Glomerular visceral epithelial cell (primary cell): ENCODE results near the gene NRP1.
"Not testable (repeated sequence)": the region's sequence is repeated elsewhere in the genome, so short reads cannot be mapped to it uniquely, and the experiment has no call there.

Experiments
- DNase-seq: peaks from one replicate; pipeline ENCODE4 v3.0.0-alpha.2; 2016; ENCODE audit errors: extremely low spot score

Gene NRP1

DNA sequence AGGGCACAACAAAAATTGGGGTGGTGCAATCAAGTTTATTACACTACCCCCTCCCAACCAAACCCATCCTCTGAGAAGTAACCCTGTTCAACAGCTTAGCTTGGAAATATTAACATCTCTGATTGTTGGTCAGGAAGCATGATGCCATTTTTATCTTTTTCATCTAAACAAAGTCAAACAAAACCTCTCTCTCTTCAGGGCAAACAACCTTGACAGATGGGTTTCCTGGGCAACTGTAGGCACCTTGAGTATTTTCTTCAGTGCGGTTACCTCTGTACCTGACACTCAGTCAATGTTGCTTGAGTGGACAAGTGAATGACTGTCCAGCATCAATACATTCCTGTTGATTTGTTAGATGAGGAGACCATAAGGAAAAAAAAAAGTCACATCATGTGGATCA lies 183.6 kb downstream of the NRP1 start:
- DNase-seq: no peak

DNA sequence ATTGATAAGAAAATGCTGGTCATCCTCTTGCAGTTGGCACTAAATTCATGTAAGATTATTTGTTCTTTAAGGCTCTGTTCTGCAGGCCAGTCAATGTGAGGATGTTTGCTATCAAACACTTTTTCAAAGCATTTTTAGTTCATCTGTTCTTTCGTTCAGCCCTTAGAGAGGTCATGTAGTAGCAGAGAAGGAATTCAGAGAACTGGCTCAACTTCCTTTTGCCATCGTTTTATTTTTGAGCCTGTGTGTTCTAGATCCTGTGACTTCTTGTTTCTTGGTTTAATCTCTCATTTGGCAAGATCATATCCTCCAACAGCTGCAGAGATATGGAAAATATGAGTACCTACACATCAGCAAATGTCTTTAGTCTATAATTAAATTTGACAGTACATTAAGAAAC lies 184.3 kb downstream of the NRP1 start:
- DNase-seq: no peak

DNA sequence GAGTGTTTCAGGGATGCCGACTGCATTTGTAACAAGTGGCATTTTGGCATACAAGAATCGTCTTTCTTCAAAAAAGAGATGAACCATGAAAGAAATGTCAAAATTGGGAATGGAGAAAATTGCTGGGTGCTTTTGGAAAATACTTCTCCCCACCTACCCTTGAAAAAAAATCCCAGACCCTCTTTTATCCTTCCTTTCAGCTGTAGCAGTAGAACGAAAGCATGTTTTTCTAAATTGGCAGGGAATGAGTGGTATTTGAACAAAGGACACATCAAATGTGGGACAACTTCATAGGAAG lies 187.5 kb downstream of the NRP1 start:
- no peak for DNase-seq

DNA sequence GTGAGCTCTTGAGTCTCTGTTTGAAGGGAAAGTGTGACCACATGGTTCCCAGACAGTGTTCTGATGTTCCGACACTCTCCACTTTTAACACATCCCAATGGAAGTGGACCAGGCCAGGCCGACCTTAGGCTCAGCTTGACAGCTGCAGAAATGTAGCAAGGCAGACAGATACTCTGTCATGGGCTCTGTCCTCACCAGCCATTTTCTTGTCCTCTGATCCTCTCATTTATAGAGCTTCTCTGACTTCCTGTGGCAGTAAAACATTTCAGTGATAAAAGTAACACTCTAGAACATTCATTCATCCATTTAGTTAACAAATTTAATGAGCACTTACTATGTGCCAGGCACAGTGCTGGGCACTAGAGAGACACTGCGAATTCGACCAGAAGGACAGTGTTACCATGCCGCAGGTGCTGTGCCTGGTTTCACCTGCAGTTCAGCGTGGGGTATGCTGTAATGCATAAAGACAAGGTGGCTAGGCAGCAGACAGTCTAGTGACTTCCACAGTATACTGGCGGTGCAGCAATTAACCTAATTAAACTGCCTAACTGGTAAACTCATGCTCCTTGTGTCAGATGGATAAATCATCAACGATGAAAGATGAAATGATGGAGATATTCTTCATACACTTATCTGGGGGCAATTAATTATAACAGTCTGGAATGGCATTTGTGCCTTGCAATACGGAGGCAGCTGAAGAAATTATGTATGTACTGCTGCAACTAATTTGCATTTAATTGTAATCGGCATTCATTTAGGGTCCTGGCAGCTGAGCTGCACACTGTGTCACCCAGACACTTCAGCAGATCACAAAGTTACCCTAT lies 188.1 kb downstream of the NRP1 start:
- no peak for DNase-seq

DNA sequence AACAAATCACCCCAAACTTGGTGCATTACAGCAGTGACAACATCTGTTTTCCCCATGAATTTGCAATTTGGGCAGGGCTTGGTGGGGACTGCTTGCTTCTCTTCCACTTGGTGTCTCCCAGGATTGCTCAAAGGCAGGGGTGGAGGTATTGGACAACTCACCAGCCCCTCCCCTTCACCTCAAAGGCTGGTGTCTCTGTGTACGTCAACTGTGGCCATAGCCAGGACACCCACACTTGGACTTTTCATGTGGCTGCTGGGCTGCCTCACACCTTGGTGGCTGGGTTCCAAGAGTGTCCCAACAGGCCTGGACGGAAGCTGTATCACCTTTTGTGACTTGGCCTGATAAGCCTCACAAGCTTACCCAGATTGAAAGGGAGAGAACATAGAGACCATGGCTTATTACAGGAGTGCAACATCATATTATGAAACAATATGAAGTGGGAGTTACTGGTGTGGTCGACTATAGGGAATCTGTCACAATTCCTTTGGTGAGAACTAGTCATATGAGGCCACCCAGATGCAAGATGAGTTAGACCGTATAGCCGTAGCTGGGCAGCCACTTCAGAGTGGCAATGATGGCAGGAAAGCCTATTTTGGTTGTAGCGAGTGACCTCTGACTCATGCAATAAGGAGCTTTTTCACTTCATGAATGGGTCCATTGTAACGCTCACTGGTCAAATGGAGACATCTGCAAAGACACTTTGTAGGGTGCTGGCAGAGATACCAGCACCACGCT lies 188.8 kb downstream of the NRP1 start:
- no peak for DNase-seq

DNA sequence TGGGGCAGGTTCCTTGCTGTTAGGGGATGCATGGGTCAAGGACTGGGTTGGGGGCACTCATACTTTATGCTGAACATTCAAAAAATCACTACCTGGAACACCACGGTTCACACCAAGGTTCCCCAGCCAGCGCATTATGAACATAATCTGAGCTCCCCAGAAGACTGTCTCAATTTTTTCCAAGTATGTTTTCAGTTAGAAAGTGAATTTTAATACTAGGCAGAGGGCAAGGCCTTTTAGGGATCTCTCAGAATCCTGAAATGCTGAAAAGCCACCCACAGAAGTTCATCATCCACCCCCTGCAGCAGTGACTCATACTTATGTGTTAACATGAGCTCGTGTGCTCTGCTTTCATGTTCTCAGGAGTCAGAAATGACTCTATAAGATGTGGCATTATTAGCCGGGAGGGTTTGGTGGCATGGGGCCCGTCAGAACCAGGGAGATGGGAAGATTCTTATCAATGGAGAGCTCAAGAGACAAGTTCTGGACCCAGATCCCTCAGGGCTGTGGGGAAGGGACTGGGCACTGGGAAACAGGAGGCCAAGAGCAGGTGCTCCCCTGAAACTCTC lies 191.2 kb downstream of the NRP1 start:
- DNase-seq: peak; percentile 82

DNA sequence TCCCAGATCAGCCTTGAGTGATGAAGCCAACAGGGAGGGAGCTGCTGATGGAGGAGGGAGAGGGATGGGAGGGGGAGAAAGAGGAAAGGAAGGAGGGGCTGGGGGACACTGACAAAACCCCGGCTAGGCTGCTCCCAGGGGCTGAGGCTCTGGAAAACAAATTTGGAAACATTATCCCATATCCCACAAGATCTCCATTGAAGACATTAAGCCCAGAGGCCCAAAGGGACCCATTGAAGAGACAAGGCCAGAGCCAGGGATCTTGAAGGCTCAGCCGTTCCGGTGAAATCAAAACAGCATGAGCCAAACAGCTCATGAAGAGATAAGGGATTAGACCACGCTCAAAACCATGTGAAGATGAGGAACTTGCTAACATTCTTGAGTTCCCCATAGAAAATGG lies 192.2 kb downstream of the NRP1 start:
- no peak for DNase-seq

DNA sequence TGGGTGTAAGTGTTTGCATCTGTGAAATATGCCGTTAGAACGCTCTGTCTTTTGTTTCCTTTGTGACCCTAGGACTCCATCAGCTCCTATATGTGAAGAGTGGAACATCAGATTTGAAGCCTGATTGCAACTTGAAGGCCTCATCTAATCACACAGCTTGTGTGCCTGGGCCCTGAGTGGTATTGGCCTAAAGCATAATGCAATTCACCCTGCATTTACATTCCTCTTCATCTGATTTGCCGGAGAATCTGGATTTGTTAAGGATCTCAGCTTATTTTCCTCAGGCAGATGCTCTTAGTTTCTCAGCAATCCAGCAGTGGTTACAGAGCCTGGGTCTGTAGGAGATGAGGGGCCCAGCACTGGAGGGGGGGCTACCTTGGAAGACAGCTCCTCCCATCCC lies 193.2 kb downstream of the NRP1 start:
- DNase-seq: no peak

DNA sequence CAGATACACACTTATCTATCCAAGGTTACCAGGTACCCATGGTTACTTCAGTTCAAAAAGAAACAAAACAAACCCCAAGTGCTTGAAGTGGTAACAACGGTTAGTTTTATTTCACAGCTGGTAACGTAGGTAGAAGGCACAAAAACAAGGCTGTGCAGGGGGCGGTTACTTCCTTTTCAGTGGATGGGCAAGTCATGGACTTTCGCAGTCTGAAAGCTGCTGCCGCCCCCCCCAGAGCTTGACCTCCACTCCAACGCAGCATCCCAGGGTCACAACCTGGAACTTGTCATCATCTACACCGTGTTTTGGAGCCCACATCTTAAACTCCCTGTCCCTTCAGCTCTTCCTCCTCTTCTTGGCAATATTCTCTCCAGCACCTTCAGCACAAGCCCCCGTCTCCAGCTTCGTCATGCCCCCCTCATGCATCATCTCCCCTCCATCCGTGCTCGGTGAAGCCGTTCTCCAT lies 195.3 kb downstream of the NRP1 start:
- no peak for DNase-seq

DNA sequence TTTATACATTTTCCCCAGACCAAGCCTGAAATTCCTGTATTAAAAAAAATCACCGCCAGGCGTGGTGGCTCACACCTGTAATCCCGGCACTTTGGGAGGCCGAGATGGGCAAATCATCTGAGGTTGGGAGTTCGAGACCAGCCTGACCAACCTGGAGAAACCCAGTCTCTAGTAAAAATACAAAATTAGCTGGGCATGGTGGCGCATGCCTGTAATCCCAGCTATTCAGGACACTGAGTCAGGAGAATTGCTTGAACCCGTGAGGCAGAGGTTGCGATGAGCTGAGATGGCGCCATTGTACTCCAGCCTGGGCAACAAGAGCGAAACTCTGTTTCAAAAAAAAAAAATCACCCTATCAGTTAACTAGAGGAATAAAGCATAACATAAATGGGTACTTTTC lies 195.8 kb downstream of the NRP1 start:
- DNase-seq: not testable (repeated sequence)

DNA sequence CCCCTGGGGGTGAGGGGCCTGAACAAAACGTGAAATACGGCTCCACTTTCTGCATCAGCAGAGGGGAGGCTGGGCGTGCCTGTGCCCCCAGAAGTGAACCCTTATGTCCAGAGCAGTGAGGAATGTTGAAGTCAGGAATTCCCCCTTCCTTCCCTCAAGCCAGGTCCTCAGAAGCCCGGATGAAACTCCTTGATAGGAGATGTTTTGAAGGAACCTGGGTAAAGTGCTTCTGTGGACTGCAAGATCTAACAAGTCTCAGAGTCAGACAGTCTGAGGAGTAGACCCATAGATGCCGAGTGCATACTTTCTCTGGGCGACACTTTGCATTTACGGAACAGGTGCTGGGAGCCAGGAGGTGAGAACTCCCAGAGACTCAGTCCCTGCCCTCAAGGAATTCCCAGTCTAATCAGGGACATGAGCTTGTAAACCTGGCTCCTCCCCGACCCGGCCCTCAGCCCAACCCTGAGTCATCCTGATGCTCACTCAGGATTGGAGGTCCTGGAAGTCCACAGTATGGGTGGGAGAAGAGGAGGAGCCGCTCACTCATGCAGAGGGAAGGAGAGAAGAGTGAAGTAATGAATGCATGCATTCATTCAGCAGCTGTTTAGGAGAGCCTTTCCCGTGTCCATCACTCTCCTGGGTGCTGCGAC lies 197.0 kb downstream of the NRP1 start:
- peak; percentile 64 for DNase-seq

DNA sequence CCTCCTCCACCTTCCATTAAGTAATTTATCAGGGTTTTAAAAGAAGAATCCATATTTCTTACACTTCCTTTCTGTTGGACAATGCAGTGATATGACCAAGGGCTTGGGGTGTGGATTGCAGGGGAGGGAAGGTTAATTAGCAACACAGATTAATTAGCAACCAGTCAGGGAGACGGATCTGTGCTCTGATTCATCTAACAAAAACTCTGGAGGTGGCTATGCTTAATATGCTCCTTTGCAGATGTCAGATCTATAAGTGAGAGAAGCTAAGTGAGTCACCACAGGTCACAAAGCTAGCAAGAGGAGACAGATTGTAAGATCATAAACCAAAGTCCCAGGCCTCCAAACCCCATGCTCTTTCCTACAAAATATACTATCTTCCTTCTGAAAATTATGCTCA lies 197.7 kb downstream of the NRP1 start:
- peak; percentile 86 for DNase-seq

DNA sequence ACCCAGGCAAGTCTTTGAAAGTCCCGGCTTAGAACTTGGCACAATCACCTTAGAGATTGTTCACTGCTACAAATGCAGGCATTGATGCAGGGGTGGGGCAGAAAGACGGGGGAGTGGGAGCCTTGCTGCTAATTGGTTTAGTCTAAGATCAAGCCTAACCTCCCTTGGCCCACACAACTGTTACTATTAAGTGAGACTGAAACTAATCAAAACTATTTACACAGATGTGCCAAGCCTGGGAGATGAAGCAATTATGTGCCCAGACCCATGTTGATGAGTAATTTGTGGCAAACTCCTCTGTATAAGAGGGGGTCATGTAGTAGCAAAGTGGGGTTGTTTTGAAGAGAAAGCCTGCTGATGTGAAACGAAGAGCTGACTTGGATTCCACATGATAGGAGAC lies 198.2 kb downstream of the NRP1 start:
- DNase-seq: peak; percentile 92

DNA sequence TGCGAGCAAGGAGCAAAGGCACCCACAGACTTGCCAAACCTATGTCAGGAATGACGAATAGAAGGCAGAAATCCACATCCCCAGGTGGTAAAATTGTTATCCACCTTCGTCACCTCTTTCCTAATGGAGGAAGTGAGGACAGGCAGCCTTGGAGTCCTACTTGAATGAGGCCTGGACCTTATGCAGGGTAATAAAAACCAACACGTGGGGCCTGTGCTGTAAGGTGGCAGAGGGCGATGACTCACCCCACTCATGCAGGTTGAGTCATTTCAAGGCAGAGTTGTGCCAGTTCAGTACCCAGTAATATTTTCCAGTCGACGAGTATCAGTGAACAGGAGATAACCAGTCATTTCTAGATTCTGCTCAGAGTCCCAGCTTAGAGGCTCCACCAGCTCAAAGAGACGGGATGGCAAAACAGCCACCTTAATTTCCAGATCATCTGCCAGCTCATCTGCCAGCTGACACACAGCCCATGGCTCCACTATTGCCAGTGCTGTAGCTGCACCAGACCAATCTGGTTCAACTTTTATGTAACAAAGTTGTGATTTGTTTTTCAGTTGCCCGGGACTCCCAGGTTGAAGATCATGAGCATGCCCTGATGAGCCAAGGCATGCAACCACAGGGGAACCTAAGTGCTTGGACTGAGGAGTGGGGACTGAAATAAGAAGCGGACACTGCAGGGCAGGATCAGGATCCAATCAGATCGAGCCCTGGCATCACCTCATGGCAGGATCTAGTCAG lies 200.3 kb downstream of the NRP1 start:
- DNase-seq: peak; percentile 100

DNA sequence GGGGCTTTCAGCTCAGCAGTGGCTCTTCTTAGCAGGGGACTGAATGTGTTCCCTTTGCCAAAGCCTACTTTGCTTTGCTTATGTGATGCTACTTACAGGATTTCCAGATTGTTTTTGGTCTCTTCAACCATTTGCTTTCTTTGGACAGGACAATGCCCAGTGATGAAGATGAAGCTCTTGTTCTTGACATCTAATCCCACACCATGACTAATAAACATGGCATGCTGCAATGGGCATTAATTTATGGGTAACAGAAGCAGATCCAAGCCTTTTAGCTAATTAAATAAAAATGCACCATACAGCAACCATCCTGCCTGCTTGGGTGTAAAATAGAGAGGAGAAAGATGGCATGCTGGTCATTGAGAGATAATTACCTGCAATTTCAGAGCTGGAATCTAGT lies 200.9 kb downstream of the NRP1 start:
- DNase-seq: no peak

DNA sequence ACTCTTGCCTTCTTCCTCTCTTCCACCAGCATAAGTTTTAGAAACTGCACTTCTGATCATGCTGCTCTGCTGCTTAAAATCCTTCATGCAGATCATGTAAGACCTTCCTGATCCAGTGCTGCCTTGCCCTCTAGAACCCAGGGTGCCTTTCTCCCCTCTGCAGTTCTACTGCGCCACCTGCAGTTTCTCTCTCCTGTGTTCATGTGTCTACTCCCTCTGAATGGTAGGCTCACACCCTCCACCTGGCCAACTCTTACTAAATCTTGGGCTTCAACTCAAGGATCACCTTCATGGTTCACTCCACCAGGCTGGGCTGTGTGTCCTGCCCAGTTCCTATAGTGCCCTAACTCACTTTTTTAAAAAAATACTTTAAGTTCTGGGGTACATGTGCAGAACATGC lies 201.8 kb downstream of the NRP1 start:
- no peak for DNase-seq

DNA sequence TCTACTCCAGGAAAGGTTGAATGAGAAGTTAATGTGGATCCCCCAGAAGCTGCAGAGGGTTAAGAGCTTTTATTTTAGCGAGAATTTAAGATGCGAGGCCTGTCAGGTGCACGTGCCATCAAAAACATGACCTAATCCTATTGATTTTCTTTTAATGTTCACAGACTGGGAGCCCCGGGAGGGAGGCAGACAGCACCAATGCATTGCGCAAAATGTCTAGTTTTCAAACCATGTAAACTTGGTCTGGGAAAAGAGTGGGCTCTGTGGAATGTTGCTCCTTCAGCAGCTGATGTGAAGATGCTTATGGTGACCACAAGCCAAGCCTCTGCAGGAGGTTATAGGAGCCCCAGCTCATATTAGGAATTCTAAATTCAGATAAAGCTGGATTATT lies 204.5 kb downstream of the NRP1 start:
- peak; percentile 88 for DNase-seq

DNA sequence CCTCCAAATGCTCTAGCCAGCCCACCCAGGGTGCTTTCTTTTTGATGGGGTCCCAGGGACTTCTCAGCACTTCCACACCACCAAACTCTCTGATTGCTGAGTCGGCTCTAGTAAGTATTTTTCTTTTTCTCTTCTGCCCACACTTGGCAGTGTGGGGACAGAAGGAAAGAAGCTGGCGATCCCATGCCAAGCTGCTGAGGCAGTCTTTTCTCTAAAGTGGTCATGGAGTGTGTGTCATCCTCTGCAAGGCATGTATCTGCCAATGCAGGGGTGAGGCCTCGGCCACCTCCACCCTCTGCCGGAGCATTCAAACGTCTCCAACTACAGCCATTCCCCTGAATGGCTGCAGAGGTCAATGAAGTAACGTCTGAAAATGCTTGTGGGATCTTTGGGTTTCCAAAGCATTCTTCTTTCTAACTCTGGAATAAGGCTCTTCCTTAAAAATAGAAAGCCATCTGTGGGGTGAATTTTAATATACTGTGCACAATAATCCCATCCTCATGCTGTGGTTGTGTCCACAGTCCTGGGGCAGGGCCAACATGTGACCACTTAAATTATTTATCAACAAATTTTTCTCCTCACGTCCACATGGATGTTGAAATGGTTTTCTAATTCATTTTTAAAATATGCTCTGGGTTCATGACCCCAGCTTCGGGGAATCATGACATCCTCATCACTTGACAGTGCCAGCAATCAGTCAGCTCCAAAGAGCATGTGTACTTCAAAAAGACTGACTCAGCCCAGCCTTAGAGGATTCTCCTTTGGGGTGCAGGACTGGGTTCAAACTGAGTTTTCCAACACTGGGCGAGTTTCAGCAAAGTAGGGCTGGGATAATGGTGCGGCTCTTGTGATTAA lies 205.1 kb downstream of the NRP1 start:
- DNase-seq: peak; percentile 99

DNA sequence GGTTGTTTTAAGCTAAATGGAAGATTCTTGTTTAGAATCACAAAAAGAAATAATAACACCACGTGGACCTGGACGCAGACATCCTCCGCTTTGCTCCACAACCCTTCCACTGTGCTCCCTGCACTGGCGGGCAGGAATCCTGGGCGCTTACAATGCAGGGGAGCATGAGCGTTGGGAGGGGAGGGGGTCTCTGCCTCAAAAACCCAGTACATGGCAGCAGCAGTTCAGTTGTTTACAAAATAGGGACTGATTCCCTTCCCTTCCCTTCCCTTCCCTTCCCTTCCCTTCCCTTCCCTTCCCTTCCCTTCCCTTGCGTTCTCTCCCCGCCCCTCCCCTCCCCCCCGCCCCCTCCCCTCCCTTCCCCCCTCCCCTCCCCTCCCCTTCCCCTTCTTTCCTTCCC lies 206.8 kb downstream of the NRP1 start:
- no peak for DNase-seq
